ENCODE results near the gene ASIC5.
"Not testable (repeated sequence)": the region's sequence is repeated elsewhere in the genome, so short reads cannot be mapped to it uniquely, and the experiment has no call there.

Gene ASIC5

GRCh38 chr4:155906554-155907247 is 40.6 kb upstream of the ASIC5 start:
- TF ChIP-seq CTCF (IDR thresholded peaks at IDR 0.05; ENCODE audit: insufficient read depth, low read depth, low read length, missing control alignments): no peak
- DNase-seq (ENCODE audit: low read depth): no peak
- no peak overlapping the region for H3K4me3 ChIP-seq (ENCODE audit: low read depth, low read length)

- DNase-seq (ENCODE audit: low read depth): no peak
- no peak for TF ChIP-seq CTCF (IDR thresholded peaks at IDR 0.05; ENCODE audit: insufficient read depth, low read depth, low read length, missing control alignments)
These were observed 38.3 kb upstream of the ASIC5 start for GRCh38 chr4:155904331-155904730.

GRCh38 chr4:155903453-155903852 is 37.4 kb upstream of the ASIC5 start, which contains the start of gene TDO2:
TSS of gene TDO2 (plus strand) at chr4:155903696. CDS start at chr4:155903759, 63 bp downstream.
- DNase-seq (ENCODE audit: low read depth): no peak
- no peak within 1 kb of the TSS for H3K4me3 ChIP-seq (ENCODE audit: low read depth, low read length)
- TF ChIP-seq CTCF (IDR thresholded peaks at IDR 0.05; ENCODE audit: insufficient read depth, low read depth, low read length, missing control alignments): no peak

More at GRCh38 chr4:155904331-155904730, 38.3 kb upstream of the ASIC5 start:
- no peak overlapping the region for H3K4me3 ChIP-seq (ENCODE audit: low read depth, low read length)

- TF ChIP-seq CTCF (IDR thresholded peaks at IDR 0.05; ENCODE audit: insufficient read depth, low read depth, low read length, missing control alignments): no peak
- no peak for DNase-seq (ENCODE audit: low read depth)
- no peak overlapping the region for H3K4me3 ChIP-seq (ENCODE audit: low read depth, low read length)
These were observed 34.9 kb upstream of the ASIC5 start for GRCh38 chr4:155901013-155901412.

- TF ChIP-seq CTCF (IDR thresholded peaks at IDR 0.05; ENCODE audit: insufficient read depth, low read depth, low read length, missing control alignments): no peak
- DNase-seq (ENCODE audit: low read depth): no peak
- H3K4me3 ChIP-seq (ENCODE audit: low read depth, low read length): no peak overlapping the region
These were observed 34.3 kb upstream of the ASIC5 start for GRCh38 chr4:155900381-155900780.

- TF ChIP-seq CTCF (IDR thresholded peaks at IDR 0.05; ENCODE audit: insufficient read depth, low read depth, low read length, missing control alignments): no peak
- no peak overlapping the region for H3K4me3 ChIP-seq (ENCODE audit: low read depth, low read length)
- DNase-seq (ENCODE audit: low read depth): no peak
These were observed 33.8 kb upstream of the ASIC5 start for GRCh38 chr4:155899891-155900290.

- not testable (repeated sequence) for H3K4me3 ChIP-seq (ENCODE audit: low read depth, low read length); DNase-seq (ENCODE audit: low read depth)
These were observed 32.3 kb upstream of the ASIC5 start for GRCh38 chr4:155898371-155898770.
